ENCODE results near the gene TSEN15.

TSEN15 gene

DNA sequence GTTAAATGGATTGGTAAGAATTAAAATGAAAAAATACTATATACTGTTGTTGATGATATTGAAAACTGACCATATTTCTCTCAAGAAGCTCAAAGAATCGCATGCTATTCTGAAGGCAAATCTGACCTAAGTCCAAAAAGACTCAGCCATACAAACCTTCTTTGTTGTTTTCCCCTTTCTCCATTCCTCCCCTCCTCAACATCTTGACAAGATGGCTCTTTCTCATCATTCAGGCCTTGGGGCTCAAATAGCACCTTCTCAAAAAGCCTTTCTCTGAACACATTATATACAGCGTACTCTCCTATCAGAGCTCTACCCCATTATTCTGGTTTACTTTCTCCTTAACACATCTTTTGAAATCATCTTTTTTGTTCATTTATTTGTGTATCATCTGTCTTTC, 31.2 kb upstream of the TSEN15 start:
- H3K9ac ChIP-seq (ENCODE audit: low read depth, low read length): no peak overlapping the region
- H3K36me3 ChIP-seq (ENCODE audit: control insufficient read depth, insufficient read depth, low read length): no peaks in the 10 kb centered on the region
- H3K27me3 ChIP-seq (ENCODE audit: control insufficient read depth, insufficient read depth, low read length): peaks cover 3% of the 10 kb centered on the region
- H3K4me3 ChIP-seq (ENCODE audit: low read depth, low read length): no peak overlapping the region
- H3K4me1 ChIP-seq (ENCODE audit: control insufficient read depth, insufficient read depth, low read length): peaks cover 6% of the 10 kb centered on the region
- no peaks in the 10 kb centered on the region for H3K9me3 ChIP-seq (ENCODE audit: control insufficient read depth, insufficient read depth, low read length)

DNA sequence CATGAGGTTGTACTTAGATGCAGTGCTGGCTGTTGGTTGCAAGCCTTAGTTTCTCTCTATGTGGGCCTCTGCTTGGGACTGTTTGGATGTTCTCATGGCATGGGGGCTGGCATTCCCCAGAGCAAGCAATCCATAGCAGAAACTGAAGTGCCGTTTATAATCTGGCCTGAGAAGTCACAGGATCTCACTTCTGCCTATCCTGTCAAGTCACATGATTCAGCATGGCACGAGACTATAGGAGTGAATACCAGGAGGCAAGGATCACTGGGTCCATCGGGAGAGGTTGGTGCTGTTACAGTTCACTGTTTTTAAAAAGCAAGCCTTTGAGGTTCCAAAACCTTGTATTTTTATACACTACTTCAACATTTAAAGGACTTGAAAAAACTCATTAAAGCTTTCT, 30.7 kb upstream of the TSEN15 start:
- H3K4me3 ChIP-seq (ENCODE audit: low read depth, low read length): no peak overlapping the region
- H3K9me3 ChIP-seq (ENCODE audit: control insufficient read depth, insufficient read depth, low read length): no peaks in the 10 kb centered on the region
- H3K4me1 ChIP-seq (ENCODE audit: control insufficient read depth, insufficient read depth, low read length): peaks cover 11% of the 10 kb centered on the region
- no peak overlapping the region for H3K9ac ChIP-seq (ENCODE audit: low read depth, low read length)
- peaks cover 5% of the 10 kb centered on the region for H3K27me3 ChIP-seq (ENCODE audit: control insufficient read depth, insufficient read depth, low read length)
- H3K36me3 ChIP-seq (ENCODE audit: control insufficient read depth, insufficient read depth, low read length): no peaks in the 10 kb centered on the region

DNA sequence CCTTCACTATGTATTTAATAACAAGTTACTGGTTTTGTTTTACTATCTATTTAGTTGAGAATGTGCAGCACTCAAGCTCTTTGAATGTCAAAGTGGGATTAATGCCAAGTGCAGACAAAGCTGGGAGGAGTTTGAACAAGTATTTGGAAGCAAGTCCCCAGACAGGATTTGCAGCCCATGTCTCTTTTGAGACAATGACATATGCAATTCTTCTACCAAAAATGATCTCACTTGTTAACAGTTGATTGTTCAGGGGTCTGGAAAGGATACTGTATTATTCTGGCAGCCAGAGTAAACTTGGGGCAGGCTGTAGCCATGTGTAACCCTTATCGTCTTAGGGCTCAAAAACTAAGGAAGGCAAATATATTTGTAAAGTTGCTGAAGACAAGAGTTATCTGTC, 29.8 kb upstream of the TSEN15 start:
- Histone ChIP-seq H3K27me3 (ENCODE audit: control insufficient read depth, insufficient read depth, low read length) (peaks cover 8% of the 10 kb centered on the region), H3K9me3 (ENCODE audit: control insufficient read depth, insufficient read depth, low read length) (no peaks in the 10 kb centered on the region), H3K36me3 (ENCODE audit: control insufficient read depth, insufficient read depth, low read length) (no peaks in the 10 kb centered on the region), H3K4me1 (ENCODE audit: control insufficient read depth, insufficient read depth, low read length) (peaks cover 11% of the 10 kb centered on the region), H3K9ac (ENCODE audit: low read depth, low read length) (no peak overlapping the region), H3K4me3 (ENCODE audit: low read depth, low read length) (no peak overlapping the region)

DNA sequence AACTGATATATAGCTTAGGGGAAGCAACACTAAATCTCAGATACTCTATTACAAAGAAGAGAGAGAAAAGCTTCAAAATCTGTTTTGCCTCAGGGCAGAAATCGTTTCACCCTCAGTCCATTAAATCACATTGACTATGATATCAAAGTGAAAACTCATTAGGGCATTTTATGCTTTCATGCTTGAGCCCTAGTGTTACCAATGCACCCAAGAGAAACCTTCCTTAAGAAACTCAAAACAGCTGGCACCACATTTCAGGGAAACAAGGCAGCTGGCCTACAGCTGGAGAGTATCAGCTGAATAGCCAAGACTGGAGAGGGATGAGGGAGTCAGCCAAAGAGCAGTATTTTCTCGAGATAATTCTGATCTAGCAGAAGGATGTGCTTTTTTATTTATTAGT, 28.9 kb upstream of the TSEN15 start:
- Histone ChIP-seq H3K36me3 (ENCODE audit: control insufficient read depth, insufficient read depth, low read length) (no peaks in the 10 kb centered on the region), H3K9ac (ENCODE audit: low read depth, low read length) (no peak overlapping the region), H3K4me3 (ENCODE audit: low read depth, low read length) (no peak overlapping the region), H3K4me1 (ENCODE audit: control insufficient read depth, insufficient read depth, low read length) (peaks cover 11% of the 10 kb centered on the region), H3K9me3 (ENCODE audit: control insufficient read depth, insufficient read depth, low read length) (no peaks in the 10 kb centered on the region), H3K27me3 (ENCODE audit: control insufficient read depth, insufficient read depth, low read length) (peaks cover 12% of the 10 kb centered on the region)

DNA sequence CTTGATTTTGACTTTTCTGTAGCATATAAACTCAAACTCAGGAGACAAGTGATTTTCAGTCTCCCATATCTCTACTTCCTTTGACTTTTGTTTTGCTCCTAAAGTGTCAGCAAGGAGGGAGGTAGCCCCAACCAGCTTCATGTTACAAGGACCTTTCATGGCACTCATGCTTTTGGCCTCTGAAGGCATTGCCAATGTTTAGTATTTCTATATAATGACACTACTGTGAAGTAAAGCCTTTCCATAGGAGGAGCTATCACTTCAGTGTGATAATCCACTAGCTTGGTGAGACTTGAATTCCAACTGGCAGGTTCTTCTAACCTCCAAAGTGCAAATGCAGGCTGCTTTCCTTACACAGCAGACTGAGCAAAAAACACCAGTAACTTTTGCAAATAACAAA, 28.4 kb upstream of the TSEN15 start:
- H3K27me3 ChIP-seq (ENCODE audit: control insufficient read depth, insufficient read depth, low read length): peaks cover 17% of the 10 kb centered on the region
- H3K9ac ChIP-seq (ENCODE audit: low read depth, low read length): no peak overlapping the region
- no peaks in the 10 kb centered on the region for H3K9me3 ChIP-seq (ENCODE audit: control insufficient read depth, insufficient read depth, low read length)
- H3K4me1 ChIP-seq (ENCODE audit: control insufficient read depth, insufficient read depth, low read length): peaks cover 11% of the 10 kb centered on the region
- no peaks in the 10 kb centered on the region for H3K36me3 ChIP-seq (ENCODE audit: control insufficient read depth, insufficient read depth, low read length)
- H3K4me3 ChIP-seq (ENCODE audit: low read depth, low read length): no peak overlapping the region

DNA sequence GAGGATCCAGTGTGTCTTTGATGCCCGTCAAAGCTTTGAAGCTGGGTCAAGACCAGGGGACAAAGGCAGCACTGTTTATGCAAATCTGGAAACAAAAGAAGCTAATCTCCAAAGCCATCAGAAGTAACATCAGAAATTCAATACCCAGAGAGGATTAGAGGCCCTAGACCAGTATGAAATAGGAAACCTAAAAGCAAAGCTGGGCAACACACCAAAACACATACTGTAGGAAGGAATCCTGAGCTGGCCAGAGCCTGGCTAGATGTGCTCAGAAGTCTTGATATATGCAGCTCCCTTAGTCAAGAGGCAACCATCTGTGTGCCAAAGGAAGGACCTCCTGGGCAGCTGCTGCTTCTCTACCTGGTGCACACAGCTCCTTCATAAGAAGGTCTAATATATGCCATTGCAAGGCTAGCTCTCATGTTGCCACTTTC, 26.3 kb upstream of the TSEN15 start:
- Histone ChIP-seq H3K36me3 (ENCODE audit: control insufficient read depth, insufficient read depth, low read length) (no peaks in the 10 kb centered on the region), H3K27me3 (ENCODE audit: control insufficient read depth, insufficient read depth, low read length) (peaks cover 22% of the 10 kb centered on the region), H3K4me3 (ENCODE audit: low read depth, low read length) (no peak overlapping the region), H3K9ac (ENCODE audit: low read depth, low read length) (no peak overlapping the region), H3K4me1 (ENCODE audit: control insufficient read depth, insufficient read depth, low read length) (peaks cover 11% of the 10 kb centered on the region), H3K9me3 (ENCODE audit: control insufficient read depth, insufficient read depth, low read length) (no peaks in the 10 kb centered on the region)

DNA sequence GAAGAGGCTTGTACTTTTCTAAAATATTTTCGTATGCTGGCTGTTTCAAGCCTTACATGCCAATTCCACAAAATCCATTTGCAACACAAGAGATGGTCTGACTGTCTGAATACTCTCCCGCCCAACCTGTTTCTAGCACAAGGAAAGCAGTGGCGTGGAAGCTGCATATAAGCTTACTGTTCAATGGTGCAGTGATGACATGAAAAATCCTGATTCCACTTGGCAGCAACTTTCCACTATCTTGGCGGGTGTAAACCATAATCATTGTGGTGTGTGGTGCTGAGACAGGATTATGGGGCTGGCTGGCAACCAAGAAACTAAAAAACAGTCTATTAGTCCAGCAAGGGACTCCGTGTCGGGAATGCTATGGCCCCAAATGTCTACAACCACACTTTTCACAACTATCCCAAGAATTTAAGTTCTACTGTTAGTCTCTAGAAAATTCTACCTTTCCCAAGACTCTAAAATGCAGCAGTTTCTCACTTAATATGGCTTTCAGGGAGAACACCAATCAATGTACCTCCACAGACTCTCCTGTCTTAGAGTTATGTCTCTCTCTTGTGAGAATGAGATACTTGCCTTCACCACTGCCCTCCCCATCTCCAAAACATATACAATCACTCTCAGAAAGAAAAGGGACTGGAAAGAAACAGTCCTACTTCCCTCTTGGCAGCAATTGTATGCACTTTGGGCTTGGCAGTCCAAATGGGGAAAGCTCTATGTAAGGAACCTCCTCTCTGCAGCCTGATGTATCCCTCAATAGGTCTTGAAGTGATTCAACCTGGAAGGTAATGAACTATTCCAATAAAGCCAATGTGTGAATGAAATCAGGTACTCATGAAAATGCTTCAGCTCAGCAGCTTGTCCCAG, 23.5 kb upstream of the TSEN15 start:
- H3K4me1 ChIP-seq (ENCODE audit: control insufficient read depth, insufficient read depth, low read length): peaks cover 11% of the 10 kb centered on the region
- H3K9ac ChIP-seq (ENCODE audit: low read depth, low read length): no peak overlapping the region
- H3K9me3 ChIP-seq (ENCODE audit: control insufficient read depth, insufficient read depth, low read length): no peaks in the 10 kb centered on the region
- H3K4me3 ChIP-seq (ENCODE audit: low read depth, low read length): no peak overlapping the region
- H3K27me3 ChIP-seq (ENCODE audit: control insufficient read depth, insufficient read depth, low read length): peaks cover 41% of the 10 kb centered on the region
- H3K36me3 ChIP-seq (ENCODE audit: control insufficient read depth, insufficient read depth, low read length): no peaks in the 10 kb centered on the region

DNA sequence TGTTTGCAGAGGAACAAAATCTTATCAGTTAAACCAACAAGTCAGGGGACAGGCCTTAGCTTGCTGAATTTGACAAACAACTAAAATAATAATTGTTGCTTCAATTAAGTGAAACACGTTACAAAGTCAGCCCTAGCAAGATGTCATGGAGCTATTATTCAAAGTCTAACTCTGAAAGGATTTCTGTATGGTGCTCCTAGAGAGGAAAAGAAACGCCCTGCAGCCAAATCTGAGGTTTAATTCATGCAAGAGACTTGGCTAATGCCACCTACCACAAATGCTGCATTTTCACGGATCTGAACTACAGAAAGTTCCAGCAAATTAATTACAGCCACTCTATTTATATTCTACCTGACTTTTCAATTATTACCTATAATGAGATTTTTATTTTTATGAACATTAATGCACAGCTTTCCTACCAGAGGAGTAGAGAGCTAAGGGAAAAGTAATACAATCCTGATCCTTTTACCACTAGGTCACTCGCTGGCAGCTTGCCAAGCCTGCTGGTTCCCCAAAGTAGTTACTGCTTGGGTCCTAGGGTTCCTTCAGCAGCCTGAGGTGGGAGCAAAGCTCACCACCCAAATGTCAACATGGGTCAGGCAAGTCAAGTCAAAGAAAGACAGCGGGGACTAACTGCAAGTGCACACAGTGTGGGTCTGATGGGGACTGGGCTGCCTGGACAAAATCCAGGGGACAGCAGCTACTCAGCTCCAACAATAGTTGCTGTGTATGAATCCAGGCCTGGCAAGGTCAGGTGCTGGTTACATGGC, 22.5 kb upstream of the TSEN15 start:
- Histone ChIP-seq H3K4me1 (ENCODE audit: control insufficient read depth, insufficient read depth, low read length) (peaks cover 11% of the 10 kb centered on the region), H3K9ac (ENCODE audit: low read depth, low read length) (no peak overlapping the region), H3K9me3 (ENCODE audit: control insufficient read depth, insufficient read depth, low read length) (no peaks in the 10 kb centered on the region), H3K27me3 (ENCODE audit: control insufficient read depth, insufficient read depth, low read length) (peaks cover 51% of the 10 kb centered on the region), H3K36me3 (ENCODE audit: control insufficient read depth, insufficient read depth, low read length) (no peaks in the 10 kb centered on the region), H3K4me3 (ENCODE audit: low read depth, low read length) (no peak overlapping the region)

DNA sequence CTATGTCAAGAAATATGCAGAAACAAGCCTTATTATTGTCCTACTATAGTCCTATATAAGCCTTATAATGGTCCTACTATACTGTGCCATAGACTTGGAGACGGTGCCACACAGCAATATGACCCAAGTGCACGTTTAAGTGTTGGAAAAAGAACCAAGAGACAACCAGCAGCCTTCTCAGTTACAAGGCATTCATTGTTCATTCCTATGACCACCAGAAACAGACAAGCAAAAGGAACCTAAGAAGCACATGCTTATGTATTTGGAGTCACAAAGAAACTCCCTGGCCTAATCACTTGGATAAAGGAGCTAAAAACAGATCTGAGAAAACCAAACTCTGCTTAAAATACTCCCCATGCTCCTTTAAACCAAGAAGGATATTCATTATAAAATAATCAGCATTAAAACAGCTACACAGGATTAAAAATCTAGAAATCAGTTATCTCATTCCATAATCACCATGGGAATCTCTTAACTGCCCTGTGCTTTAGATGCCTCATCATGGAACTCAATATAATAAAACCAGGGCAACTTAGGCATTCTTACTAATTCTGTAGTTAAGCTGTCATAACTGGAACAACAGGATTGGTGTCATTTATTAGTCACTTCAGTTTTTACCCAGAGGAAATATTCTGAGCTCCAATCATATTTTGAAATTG, 21.0 kb upstream of the TSEN15 start:
- H3K36me3 ChIP-seq (ENCODE audit: control insufficient read depth, insufficient read depth, low read length): no peaks in the 10 kb centered on the region
- no peak overlapping the region for H3K9ac ChIP-seq (ENCODE audit: low read depth, low read length)
- peaks cover 2% of the 10 kb centered on the region for H3K4me1 ChIP-seq (ENCODE audit: control insufficient read depth, insufficient read depth, low read length)
- H3K9me3 ChIP-seq (ENCODE audit: control insufficient read depth, insufficient read depth, low read length): no peaks in the 10 kb centered on the region
- peaks cover 63% of the 10 kb centered on the region for H3K27me3 ChIP-seq (ENCODE audit: control insufficient read depth, insufficient read depth, low read length)
- H3K4me3 ChIP-seq (ENCODE audit: low read depth, low read length): no peak overlapping the region

DNA sequence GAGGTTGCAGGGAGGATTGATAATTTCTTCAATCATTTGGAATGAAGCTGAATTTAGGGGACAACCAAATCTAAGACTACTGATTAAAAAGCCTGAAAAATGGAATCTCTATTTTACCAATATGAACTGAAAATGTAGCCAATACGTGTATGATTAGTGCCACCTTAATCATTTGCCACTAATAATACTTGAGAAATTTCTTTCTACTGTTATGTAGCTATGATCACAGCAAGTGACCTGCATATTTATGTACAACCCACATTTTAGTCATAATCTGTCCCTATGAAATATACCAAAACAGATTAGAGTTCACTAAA, 20.5 kb upstream of the TSEN15 start:
- Histone ChIP-seq H3K36me3 (ENCODE audit: control insufficient read depth, insufficient read depth, low read length) (no peaks in the 10 kb centered on the region), H3K4me3 (ENCODE audit: low read depth, low read length) (no peak overlapping the region), H3K27me3 (ENCODE audit: control insufficient read depth, insufficient read depth, low read length) (peaks cover 64% of the 10 kb centered on the region), H3K9me3 (ENCODE audit: control insufficient read depth, insufficient read depth, low read length) (no peaks in the 10 kb centered on the region), H3K9ac (ENCODE audit: low read depth, low read length) (no peak overlapping the region), H3K4me1 (ENCODE audit: control insufficient read depth, insufficient read depth, low read length) (peaks cover 3% of the 10 kb centered on the region)

DNA sequence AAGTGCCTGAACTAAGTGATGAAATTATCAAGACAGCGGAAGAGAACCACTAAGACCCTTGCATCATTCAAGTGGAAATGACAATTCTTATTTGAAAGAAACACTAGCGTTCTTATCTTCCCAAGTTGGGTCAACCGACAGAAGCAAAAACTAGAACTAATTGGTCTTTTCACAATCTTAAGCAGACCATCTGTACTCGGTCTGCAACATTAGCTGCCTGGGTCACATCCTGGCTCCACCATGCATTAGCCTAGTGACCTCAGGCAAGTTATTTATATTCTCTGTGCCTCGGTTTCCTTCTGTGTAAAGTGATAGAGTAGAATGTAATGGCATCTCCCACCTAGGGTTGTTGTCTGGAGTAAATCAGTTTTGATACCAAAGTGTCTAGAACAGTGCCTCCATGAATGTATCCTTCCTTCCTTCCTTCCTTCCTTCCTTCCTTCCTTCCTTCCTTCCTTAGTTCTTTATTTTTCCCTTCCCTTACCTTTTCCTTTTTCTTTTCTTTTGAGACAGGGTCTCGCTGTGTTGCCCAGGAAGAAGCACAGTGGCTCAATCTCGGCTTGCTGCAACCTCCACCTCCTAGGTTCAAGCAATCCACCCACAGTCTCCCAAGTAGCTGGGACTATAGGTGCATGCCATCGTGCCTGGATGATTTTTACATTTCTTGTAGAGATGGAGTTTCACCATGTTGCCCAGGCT, 20.0 kb upstream of the TSEN15 start:
- Histone ChIP-seq H3K4me1 (ENCODE audit: control insufficient read depth, insufficient read depth, low read length) (peaks cover 3% of the 10 kb centered on the region), H3K27me3 (ENCODE audit: control insufficient read depth, insufficient read depth, low read length) (peaks cover 68% of the 10 kb centered on the region), H3K9ac (ENCODE audit: low read depth, low read length) (no peak overlapping the region), H3K9me3 (ENCODE audit: control insufficient read depth, insufficient read depth, low read length) (no peaks in the 10 kb centered on the region), H3K4me3 (ENCODE audit: low read depth, low read length) (no peak overlapping the region), H3K36me3 (ENCODE audit: control insufficient read depth, insufficient read depth, low read length) (no peaks in the 10 kb centered on the region)

All from iPS-15b (cell line).